ENCODE data around the gene CCR5AS.

CCR5AS gene

GRCh38 chr3:46400846-46401245, 6.0 kb downstream of the CCR5AS start:
- Histone ChIP-seq H3K9me3 (no peaks in the 10 kb centered on the region), H3K4me1 (peaks cover 8% of the 10 kb centered on the region), H3K36me3 (no peaks in the 10 kb centered on the region), H3K4me3 (no peak overlapping the region), H3K27ac (no peak overlapping the region), H3K27me3 (no peaks in the 10 kb centered on the region)
- DNase-seq (ENCODE audit: low spot score in 2 of 2): no peak
- WGBS: 80% methylated on average over 5 of the region's 5 CpGs
- TF ChIP-seq POLR2A (IDR thresholded peaks at IDR 0.05): no peak
- no peak for TF ChIP-seq CTCF (IDR thresholded peaks at IDR 0.05)
- no peak for TF ChIP-seq POLR2AphosphoS5 (IDR thresholded peaks at IDR 0.05)
- no peak for TF ChIP-seq EP300 (IDR thresholded peaks at IDR 0.05)

GRCh38 chr3:46400000-46400734, 6.7 kb downstream of the CCR5AS start:
- Histone ChIP-seq H3K4me1 (peaks cover 1% of the 10 kb centered on the region), H3K9me3 (no peaks in the 10 kb centered on the region), H3K36me3 (no peaks in the 10 kb centered on the region), H3K27me3 (no peaks in the 10 kb centered on the region), H3K4me3 (no peak overlapping the region), H3K27ac (no peak overlapping the region)
- TF ChIP-seq POLR2A (IDR thresholded peaks at IDR 0.05): no peak
- no peak for TF ChIP-seq POLR2AphosphoS5 (IDR thresholded peaks at IDR 0.05)
- TF ChIP-seq CTCF (IDR thresholded peaks at IDR 0.05): no peak
- no peak for TF ChIP-seq EP300 (IDR thresholded peaks at IDR 0.05)
- no peak for DNase-seq (ENCODE audit: low spot score in 2 of 2)
- 77% methylated on average over 8 of the region's 8 CpGs for WGBS

GRCh38 chr3:46399557-46399956, 7.3 kb downstream of the CCR5AS start:
- Histone ChIP-seq H3K27ac (no peak overlapping the region), H3K4me3 (no peak overlapping the region), H3K36me3 (no peaks in the 10 kb centered on the region), H3K4me1 (no peaks in the 10 kb centered on the region), H3K9me3 (no peaks in the 10 kb centered on the region), H3K27me3 (no peaks in the 10 kb centered on the region)
- no peak for DNase-seq (ENCODE audit: low spot score in 2 of 2)
- TF ChIP-seq CTCF (IDR thresholded peaks at IDR 0.05): no peak
- no peak for TF ChIP-seq POLR2A (IDR thresholded peaks at IDR 0.05)
- TF ChIP-seq POLR2AphosphoS5 (IDR thresholded peaks at IDR 0.05): no peak
- no peak for TF ChIP-seq EP300 (IDR thresholded peaks at IDR 0.05)
- 72% methylated on average over 2 of the region's 2 CpGs for WGBS

- H3K4me1 ChIP-seq: no peaks in the 10 kb centered on the region
Measured at GRCh38 chr3:46399098-46399497, 7.8 kb downstream of the CCR5AS start.

More at GRCh38 chr3:46399098-46399497, 7.8 kb downstream of the CCR5AS start:
- H3K36me3 ChIP-seq: no peaks in the 10 kb centered on the region
- DNase-seq (ENCODE audit: low spot score in 2 of 2): no peak
- H3K27me3 ChIP-seq: no peaks in the 10 kb centered on the region
- no peaks in the 10 kb centered on the region for H3K9me3 ChIP-seq
- H3K4me3 ChIP-seq: no peak overlapping the region
- 83% methylated on average over 2 of the region's 2 CpGs for WGBS
- no peak for TF ChIP-seq EP300 (IDR thresholded peaks at IDR 0.05)
- no peak for TF ChIP-seq CTCF (IDR thresholded peaks at IDR 0.05)
- no peak for TF ChIP-seq POLR2AphosphoS5 (IDR thresholded peaks at IDR 0.05)
- no peak for TF ChIP-seq POLR2A (IDR thresholded peaks at IDR 0.05)
- H3K27ac ChIP-seq: no peak overlapping the region

Data from suprapubic skin (tissue), 4 donors.